Measurements from ENCODE around the gene CDH18.

Gene CDH18

DNA sequence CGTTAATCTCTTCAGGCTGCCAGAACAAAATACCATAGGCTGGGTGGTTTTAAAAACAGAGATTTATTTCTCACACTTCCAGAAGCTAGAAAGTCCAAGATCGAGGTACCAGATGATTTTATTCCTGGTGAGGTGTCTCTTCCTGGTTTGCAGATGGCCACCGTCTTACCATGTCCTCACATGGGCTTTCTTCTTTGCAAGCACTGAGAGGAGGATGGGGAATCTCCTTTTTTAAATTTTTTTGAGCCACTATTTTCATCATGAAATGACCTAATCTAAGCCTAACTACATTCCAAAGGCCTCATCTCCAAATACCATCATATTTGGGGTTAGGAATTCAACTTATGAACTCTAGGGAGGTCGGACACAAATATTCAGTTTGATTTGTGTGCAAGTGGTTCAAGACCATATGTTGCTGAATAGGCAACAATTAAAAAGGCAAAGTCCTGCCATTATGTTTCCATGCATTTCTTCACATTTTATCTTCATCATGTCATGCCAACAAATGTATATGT is 371.2 kb downstream of the CDH18 start:
- DNase-seq (ENCODE audit: low read depth), result no peak
- TF ChIP-seq, protein P1, sequence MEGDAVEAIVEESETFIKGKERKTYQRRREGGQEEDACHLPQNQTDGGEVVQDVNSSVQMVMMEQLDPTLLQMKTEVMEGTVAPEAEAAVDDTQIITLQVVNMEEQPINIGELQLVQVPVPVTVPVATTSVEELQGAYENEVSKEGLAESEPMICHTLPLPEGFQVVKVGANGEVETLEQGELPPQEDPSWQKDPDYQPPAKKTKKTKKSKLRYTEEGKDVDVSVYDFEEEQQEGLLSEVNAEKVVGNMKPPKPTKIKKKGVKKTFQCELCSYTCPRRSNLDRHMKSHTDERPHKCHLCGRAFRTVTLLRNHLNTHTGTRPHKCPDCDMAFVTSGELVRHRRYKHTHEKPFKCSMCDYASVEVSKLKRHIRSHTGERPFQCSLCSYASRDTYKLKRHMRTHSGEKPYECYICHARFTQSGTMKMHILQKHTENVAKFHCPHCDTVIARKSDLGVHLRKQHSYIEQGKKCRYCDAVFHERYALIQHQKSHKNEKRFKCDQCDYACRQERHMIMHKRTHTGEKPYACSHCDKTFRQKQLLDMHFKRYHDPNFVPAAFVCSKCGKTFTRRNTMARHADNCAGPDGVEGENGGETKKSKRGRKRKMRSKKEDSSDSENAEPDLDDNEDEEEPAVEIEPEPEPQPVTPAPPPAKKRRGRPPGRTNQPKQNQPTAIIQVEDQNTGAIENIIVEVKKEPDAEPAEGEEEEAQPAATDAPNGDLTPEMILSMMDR (conservative IDR thresholded peaks at IDR 0.05; ENCODE audit: low read length), result no peak

DNA sequence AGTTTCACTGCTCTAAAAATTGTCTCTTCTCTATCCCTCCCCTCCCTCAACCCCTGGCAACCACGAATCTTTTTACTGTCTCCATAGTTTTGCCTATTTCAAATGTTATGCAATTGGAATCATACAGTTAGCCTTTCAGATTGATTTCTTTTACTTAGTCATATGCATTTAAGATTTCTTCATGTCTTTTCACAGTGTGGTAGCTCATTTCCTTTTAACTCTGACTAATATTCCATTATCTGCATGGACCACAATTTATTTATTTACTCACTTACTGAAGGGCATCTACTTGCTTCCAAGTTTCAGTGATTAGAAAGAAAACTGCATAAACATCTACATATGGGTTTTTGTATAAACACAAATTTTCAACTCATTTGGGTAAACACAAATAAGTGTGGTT is 372.3 kb downstream of the CDH18 start:
- DNase-seq (ENCODE audit: low read depth), result no peak
- TF ChIP-seq, protein P1 (conservative IDR thresholded peaks at IDR 0.05; ENCODE audit: low read length), result no peak
- H3K4me3 ChIP-seq (ENCODE audit: low read length), result no peak overlapping the region

More for the DNA sequence above, 371.2 kb downstream of the CDH18 start:
- H3K4me3 ChIP-seq (ENCODE audit: low read length), result no peak overlapping the region

DNA sequence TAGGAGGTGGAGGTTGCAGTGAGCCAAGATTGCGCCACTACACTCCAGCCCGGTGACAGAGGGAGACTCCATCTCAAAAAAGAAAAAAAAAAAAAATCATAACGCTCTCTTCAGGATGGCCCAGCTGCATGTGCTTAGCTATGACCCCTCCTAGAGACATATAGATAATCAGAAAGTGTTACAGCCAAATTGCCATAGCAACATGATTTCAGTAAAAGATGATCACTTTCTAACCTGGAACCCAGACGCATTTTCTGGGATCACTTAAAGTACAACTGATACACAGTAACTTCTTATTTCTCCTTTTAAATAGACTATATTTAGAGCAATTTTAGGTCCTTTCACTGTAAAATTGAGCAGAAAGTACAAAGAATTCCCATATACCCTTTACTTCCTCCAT is 372.9 kb downstream of the CDH18 start:
- TF ChIP-seq, protein P1 (conservative IDR thresholded peaks at IDR 0.05; ENCODE audit: low read length), result no peak
- DNase-seq (ENCODE audit: low read depth), result no peak
- H3K4me3 ChIP-seq (ENCODE audit: low read length), result no peak overlapping the region

DNA sequence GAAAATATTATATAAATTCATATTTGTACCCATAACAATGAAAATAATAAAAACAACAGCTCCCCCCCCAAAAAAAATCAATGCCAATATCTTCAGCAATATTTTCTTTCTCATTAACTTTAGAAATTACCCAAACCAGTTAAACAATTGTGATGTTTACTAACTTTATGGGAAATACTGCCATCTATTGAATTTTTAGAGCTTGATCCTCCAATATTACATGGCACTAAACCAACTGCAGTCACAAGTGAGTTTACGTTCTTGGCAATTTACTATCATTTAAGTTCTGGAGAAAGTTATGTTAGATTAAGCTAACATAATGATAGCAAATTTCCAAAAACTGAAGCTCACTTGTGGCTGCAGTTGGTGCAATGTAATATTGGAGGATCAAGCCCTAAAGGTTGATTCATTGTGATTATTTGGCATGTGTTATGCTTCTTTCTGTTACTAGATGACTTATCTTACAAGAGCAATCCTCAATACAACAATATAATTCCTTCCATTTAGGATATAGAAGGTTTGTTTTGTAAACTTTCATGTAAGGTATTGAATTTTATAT is 379.5 kb downstream of the CDH18 start:
- TF ChIP-seq, protein P1 (conservative IDR thresholded peaks at IDR 0.05; ENCODE audit: low read length), result no peak
- no peak for DNase-seq (ENCODE audit: low read depth)
- H3K4me3 ChIP-seq (ENCODE audit: low read length), result no peak overlapping the region

DNA sequence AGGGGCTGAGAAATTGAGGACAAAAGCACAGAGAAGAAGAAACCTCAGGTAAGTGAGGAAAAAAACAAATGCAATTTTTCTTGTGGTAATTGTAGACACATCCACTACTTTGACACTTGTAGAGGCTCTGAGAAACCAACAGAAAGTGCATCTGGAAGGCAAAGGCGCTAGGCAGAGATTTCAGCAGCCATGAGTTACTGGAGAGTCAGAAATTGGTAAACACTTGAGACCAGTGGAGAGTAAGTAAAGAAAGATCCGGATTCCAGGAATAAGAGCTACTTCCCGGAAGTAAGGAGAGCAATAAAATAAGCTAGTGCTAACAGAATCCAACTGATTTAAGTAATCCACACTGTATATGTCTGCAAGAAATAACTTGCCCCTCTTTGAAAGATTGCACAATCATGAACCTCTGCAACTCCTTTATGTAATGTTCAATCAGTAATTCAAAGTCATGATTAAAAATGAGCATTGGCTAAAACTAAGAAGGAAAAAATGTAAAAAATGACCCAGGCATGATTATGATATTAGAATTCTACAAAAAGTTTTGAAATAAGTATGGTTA is 382.1 kb downstream of the CDH18 start:
- no peak overlapping the region for H3K4me3 ChIP-seq (ENCODE audit: low read length)
- TF ChIP-seq, protein P1 (conservative IDR thresholded peaks at IDR 0.05; ENCODE audit: low read length), result no peak
- no peak for DNase-seq (ENCODE audit: low read depth)

DNA sequence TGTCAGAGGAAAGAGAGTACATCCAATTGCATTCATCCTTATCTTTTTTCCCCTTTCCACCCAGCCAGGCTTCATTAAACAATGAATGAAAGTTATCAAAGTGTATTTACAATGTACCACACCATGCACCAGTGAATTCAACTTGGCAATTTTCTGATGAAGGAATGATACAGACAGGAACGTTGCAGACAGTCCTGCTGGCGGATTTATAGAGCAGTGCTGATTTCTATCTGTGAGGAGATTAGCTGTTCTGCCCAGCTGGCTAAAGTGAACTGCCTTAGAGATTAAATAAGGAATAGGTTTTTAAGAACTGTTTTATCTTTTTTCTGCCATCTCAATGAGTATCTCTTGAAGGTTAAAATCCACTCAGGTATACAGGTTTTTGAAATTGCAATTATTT is 403.9 kb downstream of the CDH18 start:
- no peak for DNase-seq (ENCODE audit: low read depth)
- H3K4me3 ChIP-seq (ENCODE audit: low read length), result no peak overlapping the region
- TF ChIP-seq, protein P1 (conservative IDR thresholded peaks at IDR 0.05; ENCODE audit: low read length), result no peak

DNA sequence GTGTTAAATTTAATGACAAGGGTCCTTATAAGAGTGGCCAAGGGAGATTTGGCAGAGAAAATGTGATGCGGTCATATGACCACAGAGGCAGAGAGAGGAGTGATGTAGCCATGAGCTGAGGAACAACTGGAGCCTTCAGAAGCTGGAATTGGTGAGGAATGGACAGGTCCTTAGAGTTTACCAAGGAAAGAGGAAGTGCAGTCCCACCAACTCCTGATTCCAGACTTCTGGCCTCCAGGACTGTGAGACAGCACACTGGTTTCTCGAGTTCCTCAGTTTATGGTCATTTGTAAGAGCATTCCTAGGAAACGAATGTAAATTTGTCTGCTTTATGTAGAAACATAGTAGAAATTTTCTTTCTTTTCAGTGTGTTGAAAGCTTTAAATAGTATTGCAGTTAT is 410.1 kb downstream of the CDH18 start:
- no peak overlapping the region for H3K4me3 ChIP-seq (ENCODE audit: low read length)
- DNase-seq (ENCODE audit: low read depth), result no peak
- TF ChIP-seq, protein P1 (conservative IDR thresholded peaks at IDR 0.05; ENCODE audit: low read length), result no peak

Data from AG10803 (cell line).